ENCODE measurements around the gene SYCN. TPM values are rescaled to one million over a fixed set of nuclear protein-coding genes. Genes with fewer than 3 reads are reported as not detected.
"Not testable (repeated sequence)": the region's sequence is repeated elsewhere in the genome, so short reads cannot be mapped to it uniquely, and the experiment has no call there.

SYCN gene
- total and polyA plus RNA-seq, 2 donors (not counting 3 experiments of a cell fraction or from before 2014, with no cell fraction given): not detected

DNA sequence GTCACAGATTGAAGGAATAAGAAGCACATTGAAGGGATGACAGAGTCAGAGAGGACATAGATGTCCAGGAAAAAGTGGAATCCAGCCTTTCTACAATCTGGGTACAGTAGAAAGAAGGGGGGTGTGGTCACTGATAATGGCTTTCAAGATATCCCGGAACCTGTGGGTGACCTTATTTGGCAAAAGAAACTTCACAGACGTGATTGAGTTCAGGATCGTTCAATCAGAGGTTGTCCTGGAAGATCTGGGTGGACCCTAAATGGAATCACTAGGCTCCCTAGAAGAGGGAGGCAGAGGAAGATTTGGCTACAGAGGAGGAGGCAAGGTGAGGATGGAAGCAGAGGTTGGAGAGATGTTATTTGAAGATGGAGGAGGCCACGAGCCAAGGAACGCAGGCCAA is 13.0 kb upstream of the SYCN start:
- intact Hi-C loops (cut with micrococcal nuclease): no loop called here
- no peak overlapping the region for H3K27ac ChIP-seq (ENCODE audit: insufficient read depth, low read depth, low read length)

DNA sequence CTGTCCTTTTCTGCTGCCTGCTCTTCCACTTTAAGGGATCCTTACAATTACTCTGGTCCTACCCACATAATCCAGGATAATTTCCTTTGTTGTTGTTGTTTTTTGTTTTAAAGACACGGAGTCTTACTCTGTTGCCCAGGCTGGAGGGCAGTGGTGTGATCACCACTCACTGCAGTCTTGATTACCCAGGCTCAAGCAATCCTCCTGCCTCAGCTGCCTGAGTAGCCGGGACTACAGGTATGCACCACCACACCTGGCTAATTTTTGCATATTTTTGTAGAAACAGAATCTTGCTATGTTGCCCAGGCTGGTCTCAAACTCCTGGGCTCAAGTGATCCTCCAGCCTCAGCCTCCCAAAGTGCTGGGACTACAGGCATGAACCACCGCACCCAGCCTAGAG is 11.3 kb upstream of the SYCN start:
- POLR2A ChIA-PET; H3K9ac ChIP-seq (replicated peaks; ENCODE audit: extremely low read depth, insufficient read depth, low read length); FAIRE-seq; H3K4me3 ChIP-seq (replicated peaks in 1 of 3; ENCODE audit: insufficient read depth in 1 of 3, low read depth in 1 of 3, low read length in 3 of 3); H3K9me1 ChIP-seq (replicated peaks; ENCODE audit: control insufficient read depth, extremely low read depth, insufficient read depth, low read length); H3K36me3 ChIP-seq (ENCODE audit: control insufficient read depth in 2 of 2, extremely low read depth in 1 of 2, insufficient read depth in 2 of 2, low read length in 2 of 2); H3K4me1 ChIP-seq (ENCODE audit: control insufficient read depth, extremely low read depth, insufficient read depth, low read length); intact Hi-C loops (cut with micrococcal nuclease); H3K27ac ChIP-seq (ENCODE audit: insufficient read depth, low read depth, low read length); H3K9me3 ChIP-seq (replicated peaks; ENCODE audit: control insufficient read depth, insufficient read depth, low read length); H3K4me2 ChIP-seq (ENCODE audit: insufficient read depth, low read length); H4K20me1 ChIP-seq (replicated peaks; ENCODE audit: control insufficient read depth, extremely low read depth, insufficient read depth, low read length); H2AFZ ChIP-seq (ENCODE audit: low read depth, low read length); H3K27me3 ChIP-seq (ENCODE audit: control insufficient read depth in 2 of 2, insufficient read depth in 2 of 2, low read length in 2 of 2); dilution Hi-C loops (cut with MboI; ENCODE audit: extremely low pct_ligation_motif_present, low sequenced_read_pairs); H3K79me2 ChIP-seq (ENCODE audit: control insufficient read depth, insufficient read depth, low read length); DNase-seq (ENCODE audit: low read depth, low spot score); BruUV-seq (replicated peaks): not testable (repeated sequence)
- CTCF ChIA-PET: interaction anchor here (0.9 to 1.1 kb wide), 2 partner anchors 12 to 93 kb away, joined by 3 to 4 read pairs; no protein-coding TSS in a partner anchor

More for the DNA sequence above, 13.0 kb upstream of the SYCN start:
- H3K36me3 ChIP-seq (ENCODE audit: control insufficient read depth in 2 of 2, extremely low read depth in 1 of 2, insufficient read depth in 2 of 2, low read length in 2 of 2): no peaks in the 10 kb centered on the region
- no peaks in the 10 kb centered on the region for H3K9me3 ChIP-seq (replicated peaks; ENCODE audit: control insufficient read depth, insufficient read depth, low read length)
- H3K27me3 ChIP-seq (ENCODE audit: control insufficient read depth in 2 of 2, insufficient read depth in 2 of 2, low read length in 2 of 2): peaks cover 0 to 2% of the 10 kb centered on the region in 2 experiments
- no peaks in the 10 kb centered on the region for H4K20me1 ChIP-seq (replicated peaks; ENCODE audit: control insufficient read depth, extremely low read depth, insufficient read depth, low read length)
- H3K79me2 ChIP-seq (ENCODE audit: control insufficient read depth, insufficient read depth, low read length): no peaks in the 10 kb centered on the region
- dilution Hi-C loops (cut with MboI; ENCODE audit: extremely low pct_ligation_motif_present, low sequenced_read_pairs): no loop called here
- H3K4me3 ChIP-seq (replicated peaks in 1 of 3; ENCODE audit: insufficient read depth in 1 of 3, low read depth in 1 of 3, low read length in 3 of 3): no peak overlapping the region
- no peaks in the 10 kb centered on the region for H3K4me1 ChIP-seq (ENCODE audit: control insufficient read depth, extremely low read depth, insufficient read depth, low read length)
- no peak overlapping the region for H3K9ac ChIP-seq (replicated peaks; ENCODE audit: extremely low read depth, insufficient read depth, low read length)
- FAIRE-seq: no peak
- no peak overlapping the region for H3K4me2 ChIP-seq (ENCODE audit: insufficient read depth, low read length)
- CTCF ChIA-PET: interaction anchor here (1.7 kb wide), 1 partner anchor 165 kb away, joined by 4 read pairs; no protein-coding TSS in a partner anchor
- no TSS peak for BruUV-seq (replicated peaks)
- H3K9me1 ChIP-seq (replicated peaks; ENCODE audit: control insufficient read depth, extremely low read depth, insufficient read depth, low read length): no peaks in the 10 kb centered on the region
- no peak for DNase-seq (ENCODE audit: low read depth, low spot score)
- no peak for TF ChIP-seq FOS (IDR thresholded peaks at IDR 0.05; ENCODE audit: borderline replicate concordance, insufficient read depth, low read length)
- no peak for TF ChIP-seq MYC (IDR thresholded peaks at IDR 0.05; ENCODE audit: low read depth, low read length)
- TF ChIP-seq GATA2 (IDR thresholded peaks at IDR 0.05; ENCODE audit: insufficient read depth, insufficient read length, low read depth, low read length): no peak
- TF ChIP-seq EZH2 (IDR thresholded peaks at IDR 0.05; ENCODE audit: borderline replicate concordance, low read depth, low read length, severe bottlenecking): no peak
- TF ChIP-seq, protein P1, sequence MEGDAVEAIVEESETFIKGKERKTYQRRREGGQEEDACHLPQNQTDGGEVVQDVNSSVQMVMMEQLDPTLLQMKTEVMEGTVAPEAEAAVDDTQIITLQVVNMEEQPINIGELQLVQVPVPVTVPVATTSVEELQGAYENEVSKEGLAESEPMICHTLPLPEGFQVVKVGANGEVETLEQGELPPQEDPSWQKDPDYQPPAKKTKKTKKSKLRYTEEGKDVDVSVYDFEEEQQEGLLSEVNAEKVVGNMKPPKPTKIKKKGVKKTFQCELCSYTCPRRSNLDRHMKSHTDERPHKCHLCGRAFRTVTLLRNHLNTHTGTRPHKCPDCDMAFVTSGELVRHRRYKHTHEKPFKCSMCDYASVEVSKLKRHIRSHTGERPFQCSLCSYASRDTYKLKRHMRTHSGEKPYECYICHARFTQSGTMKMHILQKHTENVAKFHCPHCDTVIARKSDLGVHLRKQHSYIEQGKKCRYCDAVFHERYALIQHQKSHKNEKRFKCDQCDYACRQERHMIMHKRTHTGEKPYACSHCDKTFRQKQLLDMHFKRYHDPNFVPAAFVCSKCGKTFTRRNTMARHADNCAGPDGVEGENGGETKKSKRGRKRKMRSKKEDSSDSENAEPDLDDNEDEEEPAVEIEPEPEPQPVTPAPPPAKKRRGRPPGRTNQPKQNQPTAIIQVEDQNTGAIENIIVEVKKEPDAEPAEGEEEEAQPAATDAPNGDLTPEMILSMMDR (IDR thresholded peaks at IDR 0.05; ENCODE audit: extremely low read depth in 1 of 2, insufficient read depth in 1 of 2, low read depth in 1 of 2, low read length in 2 of 2): no peak
- TF ChIP-seq POLR2AphosphoS5 (IDR thresholded peaks at IDR 0.05; ENCODE audit: insufficient read depth, low read depth, low read length): no peak
- TF ChIP-seq POLR2A (IDR thresholded peaks at IDR 0.05; ENCODE audit: low read depth, low read length): no peak
- TF ChIP-seq, protein P2, sequence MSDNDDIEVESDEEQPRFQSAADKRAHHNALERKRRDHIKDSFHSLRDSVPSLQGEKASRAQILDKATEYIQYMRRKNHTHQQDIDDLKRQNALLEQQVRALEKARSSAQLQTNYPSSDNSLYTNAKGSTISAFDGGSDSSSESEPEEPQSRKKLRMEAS (IDR thresholded peaks at IDR 0.05; ENCODE audit: insufficient read depth, insufficient read length): no peak
- TF ChIP-seq JUN (IDR thresholded peaks at IDR 0.05; ENCODE audit: borderline replicate concordance, insufficient read depth, insufficient read length, low read depth): no peak
- POLR2A ChIA-PET: no interaction called here
- H2AFZ ChIP-seq (ENCODE audit: low read depth, low read length): no peak overlapping the region
